HG03558 (cell line): ENCODE measurements around the gene ETV5.

Experiments
- ATAC-seq: cut with Tn5 transposase; IDR thresholded peaks from one replicate; pipeline ENCODE4 v1.9.1; 2021; ENCODE audit warnings: moderate number of reproducible peaks; ENCODE audit not compliant: unreplicated experiment; ENCODE audit errors: extremely low read depth

ETV5 gene

DNA sequence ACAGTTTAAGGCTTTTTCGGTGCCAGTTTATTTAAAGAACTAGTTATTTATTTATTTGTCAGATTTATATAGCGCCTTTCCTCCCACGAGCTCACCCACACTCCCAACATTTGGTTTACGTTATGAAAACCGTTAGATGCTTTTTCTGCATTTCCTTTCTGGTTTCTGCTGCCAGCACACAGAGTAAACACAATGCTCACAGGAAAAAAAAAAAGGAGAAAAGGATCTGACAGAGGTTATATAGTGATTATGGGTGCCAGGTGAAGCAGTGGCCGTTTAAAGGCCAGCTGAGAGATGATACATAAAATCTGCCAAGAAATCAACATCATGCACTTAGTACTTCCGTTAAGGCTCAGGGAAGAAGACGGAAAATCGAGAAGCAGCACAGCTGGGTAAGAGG is 37.9 kb downstream of the ETV5 start:
- ATAC-seq = no peak

GRCh38 chr3:186070550-186070949 is 38.3 kb downstream of the ETV5 start:
- ATAC-seq = no peak

DNA sequence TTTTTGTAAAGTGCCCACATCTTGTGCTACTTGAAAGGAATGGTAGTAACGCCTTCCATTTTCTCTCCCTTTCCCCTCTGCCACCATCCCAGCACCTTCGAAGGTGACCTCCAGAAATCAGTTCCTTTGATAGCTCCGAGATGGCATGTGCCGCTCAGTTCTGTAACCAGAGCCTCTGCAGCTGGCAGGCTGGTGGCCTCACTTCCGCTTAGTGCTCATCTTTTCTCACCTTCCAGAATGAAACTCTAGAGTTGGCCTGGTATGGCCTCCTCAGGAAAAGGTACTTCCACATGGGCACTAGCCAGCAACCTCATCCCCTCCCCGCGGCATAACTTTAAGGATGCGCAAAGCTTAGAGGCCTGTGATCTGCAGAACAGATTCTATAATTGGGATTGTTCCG is 38.8 kb downstream of the ETV5 start:
- ATAC-seq = no peak

GRCh38 chr3:186069199-186069598 is 39.7 kb downstream of the ETV5 start:
- no peak for ATAC-seq

DNA sequence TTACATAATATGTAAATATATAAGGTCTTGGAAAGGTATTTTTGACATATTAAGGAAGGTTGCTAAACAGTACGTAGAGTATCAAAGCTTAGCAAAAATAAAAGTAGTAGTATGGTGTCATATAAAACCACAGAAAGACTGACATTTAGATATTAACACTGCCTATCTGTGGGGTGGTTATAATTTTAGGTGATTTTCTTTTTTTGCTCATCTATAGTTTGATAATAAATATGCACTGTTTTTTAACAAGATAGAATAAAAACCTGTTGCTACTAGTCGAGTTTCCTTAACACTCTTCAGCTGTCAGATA is 40.7 kb downstream of the ETV5 start:
- no peak for ATAC-seq

DNA sequence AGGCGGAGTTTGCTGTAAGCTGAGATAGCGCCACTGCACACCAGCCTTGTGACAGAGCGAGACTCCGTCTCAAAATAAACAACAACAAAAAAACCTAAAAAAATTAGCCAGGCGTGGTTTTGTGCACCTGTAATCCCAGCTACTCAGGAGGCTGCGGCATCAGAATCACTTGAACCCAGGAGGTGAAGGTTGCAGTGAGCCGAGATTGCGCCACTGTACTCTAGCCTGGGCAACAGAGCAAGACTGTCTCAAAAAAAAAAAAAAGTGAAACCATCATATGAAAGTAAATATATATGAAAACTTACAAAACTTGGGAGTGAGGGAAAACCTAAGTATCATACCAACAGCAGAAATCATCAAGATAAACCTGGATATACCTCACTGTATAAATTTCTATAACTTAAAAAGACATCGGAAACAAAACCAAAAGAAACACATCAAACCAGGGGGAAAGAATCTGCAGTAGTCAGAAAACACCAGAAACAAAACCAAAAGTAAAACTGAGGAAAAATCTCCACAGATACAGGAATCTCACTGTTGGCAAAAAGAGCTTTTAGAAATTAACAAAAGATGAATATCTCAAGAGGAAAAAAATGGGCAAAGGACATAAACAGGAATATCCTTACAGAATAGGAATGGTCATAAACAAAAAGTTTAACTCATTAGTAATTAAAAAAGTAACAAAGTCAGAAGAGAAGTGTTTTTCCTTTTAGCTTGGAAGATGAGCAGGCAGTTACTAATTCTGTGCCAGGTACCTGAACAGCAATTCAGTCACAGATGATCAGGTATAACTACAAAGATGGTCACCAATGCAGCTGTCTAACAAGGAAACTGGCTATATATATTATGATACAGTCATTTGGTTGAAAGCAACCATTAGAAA is 41.3 kb downstream of the ETV5 start:
- ATAC-seq = no peak

DNA sequence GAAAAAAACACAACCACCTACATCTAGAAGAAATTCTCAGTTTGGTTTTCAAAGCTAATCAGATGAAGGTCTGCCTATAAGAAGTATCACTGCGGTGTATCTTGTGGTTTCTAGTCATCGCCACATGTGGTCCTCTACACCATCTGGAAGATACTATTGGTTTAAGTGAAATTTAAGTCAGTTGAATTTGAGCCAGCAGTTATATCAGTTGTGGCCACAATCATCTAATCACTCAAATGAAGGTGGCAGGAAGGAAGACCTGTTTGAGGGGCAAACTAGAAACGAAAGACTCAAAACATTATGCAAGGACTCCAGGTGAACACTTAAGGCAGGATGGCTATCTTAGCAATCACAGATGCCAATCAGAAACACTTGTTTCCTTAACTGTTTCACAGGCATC is 48.7 kb downstream of the ETV5 start:
- ATAC-seq = peak; percentile 62

DNA sequence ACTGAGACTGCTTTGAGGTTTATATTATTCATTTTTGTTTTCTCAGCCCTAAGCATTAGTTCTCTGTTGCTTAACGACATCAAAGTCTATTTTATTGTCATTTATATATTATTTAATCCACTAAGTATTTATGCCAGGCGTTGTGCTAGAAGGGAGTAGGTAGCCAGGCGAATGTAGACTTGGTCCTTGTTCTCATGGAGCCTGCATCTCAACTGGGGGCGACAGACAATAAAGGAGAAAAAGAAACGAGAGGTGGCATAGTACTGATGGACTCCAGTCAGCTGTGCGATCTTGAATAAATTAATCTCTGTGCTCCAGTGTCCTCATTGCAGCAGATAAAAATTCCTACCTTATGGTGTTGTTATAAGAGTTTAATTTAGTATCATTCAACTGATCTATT is 49.7 kb downstream of the ETV5 start:
- ATAC-seq = no peak

DNA sequence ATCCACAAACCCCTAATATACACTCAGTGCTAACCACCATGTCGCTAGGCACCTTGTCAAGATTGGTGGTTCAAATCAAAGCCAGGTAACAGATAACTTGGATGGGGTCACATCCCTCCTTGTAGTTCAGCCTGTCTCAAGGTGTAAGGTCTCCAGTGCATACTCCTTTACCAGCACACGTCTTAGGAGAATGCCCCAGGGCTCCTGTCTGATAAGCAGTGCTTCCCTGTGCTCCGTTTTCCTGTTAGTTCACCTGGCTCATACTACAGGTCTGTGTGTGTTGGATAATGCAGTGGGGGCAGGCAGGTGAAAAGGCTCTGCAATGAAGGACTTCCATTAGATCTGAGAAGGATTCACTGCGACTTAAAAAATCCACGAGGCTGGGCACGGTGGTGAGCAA is 50.7 kb downstream of the ETV5 start:
- no peak for ATAC-seq

- no peak for ATAC-seq
Measured at GRCh38 chr3:186057594-186057993, 51.3 kb downstream of the ETV5 start.

DNA sequence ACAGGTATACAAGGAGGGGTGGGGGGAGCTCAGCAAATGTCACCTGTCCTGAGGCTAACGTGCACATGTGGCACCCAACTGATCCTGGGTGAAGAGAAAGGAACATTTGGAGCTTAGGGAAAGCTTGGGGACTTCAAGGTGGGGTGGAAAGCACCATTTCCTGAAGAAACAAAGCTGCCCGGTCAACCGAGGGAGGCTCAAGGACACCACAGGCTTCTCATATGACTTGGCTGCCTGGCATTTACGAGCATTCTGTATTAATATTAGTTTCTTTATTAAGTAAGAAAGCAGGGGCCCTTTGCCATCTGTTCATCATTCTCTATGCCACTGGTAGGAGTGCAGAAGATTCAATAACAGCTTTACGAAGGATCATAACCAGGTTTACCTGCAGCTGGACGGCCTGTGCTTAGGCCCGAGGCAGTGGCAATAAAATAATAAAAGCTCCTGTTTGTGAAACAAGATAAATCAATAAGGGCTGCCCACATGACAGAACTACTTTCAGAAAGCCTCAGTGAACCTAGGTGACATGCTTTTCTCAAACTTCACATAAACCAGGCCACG is 54.0 kb downstream of the ETV5 start:
- ATAC-seq = no peak

DNA sequence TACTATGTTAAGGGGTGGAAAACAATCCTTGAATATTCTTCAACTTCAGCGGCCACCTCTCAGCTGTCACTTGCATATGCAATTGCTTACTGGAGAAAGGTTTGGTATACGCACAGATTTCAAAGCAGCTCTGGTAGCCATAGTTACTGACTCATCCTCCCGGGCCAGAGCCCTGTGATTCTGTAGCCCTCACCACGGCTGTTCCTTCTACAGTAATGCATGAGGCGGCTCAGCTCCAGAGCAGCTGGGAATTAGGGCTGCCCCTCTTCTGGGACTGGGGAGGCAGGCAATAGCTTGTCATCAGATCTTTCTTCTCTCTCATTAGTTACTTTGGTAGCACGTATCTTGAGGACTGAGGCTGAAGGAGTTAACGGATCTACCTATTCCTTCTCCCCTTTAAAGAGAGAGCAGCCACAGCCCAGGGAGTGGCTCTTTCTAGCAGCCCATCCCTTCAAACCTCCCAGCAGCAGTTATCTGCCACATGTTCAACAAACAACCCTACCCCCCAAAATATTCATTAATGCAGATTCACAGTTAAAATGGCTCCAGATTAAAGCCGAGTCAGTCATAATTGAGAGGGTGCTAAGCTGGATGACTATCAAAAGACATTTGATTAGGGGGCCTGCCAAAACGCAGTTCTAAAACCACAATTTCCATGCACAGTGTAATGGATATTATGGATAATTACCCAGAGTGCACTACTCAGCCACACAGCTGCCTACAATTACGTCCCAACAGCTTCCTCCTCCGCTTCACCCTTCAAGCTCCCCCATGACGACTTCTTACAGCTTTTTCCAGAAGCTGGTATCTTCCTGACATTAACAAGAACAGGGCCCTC is 54.7 kb downstream of the ETV5 start:
- no peak for ATAC-seq

GRCh38 chr3:186052096-186052840 is 56.6 kb downstream of the ETV5 start:
- ATAC-seq = no peak

- no peak for ATAC-seq
Measured at GRCh38 chr3:186049001-186049400, 59.9 kb downstream of the ETV5 start.

DNA sequence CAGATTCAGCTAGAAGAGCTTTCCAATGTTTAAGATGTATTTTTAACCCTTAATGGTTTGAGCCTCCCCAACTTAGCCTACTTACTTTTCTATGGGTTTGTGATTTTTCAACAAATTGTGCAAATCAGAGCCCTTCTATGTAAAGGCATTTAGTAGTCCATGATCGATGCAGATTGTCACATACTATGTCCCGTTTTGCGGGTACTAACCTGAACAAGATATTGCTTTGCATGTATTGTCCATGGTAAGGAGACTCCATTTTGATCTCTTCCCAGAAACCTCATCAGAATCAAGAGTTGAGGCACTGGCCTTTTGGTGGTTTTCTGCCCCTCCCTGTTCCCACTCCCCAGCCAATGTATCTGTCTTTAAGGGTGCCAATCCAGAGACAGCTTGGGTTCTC is 60.8 kb downstream of the ETV5 start:
- no peak for ATAC-seq

GRCh38 chr3:186046838-186047237 is 62.1 kb downstream of the ETV5 start:
- ATAC-seq = no peak

- no peak for ATAC-seq
Measured at GRCh38 chr3:186044968-186045367, 63.9 kb downstream of the ETV5 start.

DNA sequence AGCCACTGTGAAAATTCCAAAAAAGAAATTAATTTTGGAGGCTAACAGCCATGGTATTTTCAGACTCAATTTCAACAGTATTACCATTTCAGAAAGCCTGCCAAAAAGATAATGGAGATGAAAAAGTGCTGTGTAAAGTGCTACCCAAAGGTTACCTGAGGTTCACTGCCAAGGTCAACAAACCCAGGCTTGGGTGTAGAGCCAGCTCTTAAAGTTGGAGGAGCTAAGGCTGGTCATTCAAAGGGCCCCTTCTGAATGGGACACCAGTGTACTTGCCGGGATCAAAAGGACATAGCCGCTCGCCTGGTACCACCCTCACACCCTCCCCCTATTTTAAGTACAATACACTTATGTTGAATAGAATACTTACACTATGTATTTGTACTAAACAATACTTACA is 64.5 kb downstream of the ETV5 start:
- no peak for ATAC-seq

GRCh38 chr3:186042521-186043202 is 66.2 kb downstream of the ETV5 start:
- ATAC-seq = no peak

DNA sequence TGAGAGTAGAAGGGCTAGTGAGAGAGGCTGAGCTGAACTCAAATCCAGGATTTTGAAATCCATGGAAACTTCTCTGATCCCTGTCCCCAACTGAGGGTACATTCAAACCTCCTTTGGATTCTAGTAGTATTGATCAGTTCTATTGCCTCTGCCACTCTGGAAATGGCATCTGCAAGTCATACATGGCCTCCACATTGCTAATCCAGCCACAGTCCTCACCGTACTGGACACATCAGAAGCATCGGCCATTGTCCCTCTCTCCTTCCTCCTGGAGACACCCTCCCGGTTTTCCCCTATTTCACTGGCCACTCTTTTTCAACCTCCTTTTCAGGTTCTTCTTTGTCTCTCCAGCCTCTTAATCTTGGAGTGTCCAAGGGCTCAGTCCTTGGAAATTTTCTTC is 66.9 kb downstream of the ETV5 start:
- ATAC-seq = no peak
